ENCODE data around the gene DCLRE1B.

- TF ChIP-seq, protein P1, sequence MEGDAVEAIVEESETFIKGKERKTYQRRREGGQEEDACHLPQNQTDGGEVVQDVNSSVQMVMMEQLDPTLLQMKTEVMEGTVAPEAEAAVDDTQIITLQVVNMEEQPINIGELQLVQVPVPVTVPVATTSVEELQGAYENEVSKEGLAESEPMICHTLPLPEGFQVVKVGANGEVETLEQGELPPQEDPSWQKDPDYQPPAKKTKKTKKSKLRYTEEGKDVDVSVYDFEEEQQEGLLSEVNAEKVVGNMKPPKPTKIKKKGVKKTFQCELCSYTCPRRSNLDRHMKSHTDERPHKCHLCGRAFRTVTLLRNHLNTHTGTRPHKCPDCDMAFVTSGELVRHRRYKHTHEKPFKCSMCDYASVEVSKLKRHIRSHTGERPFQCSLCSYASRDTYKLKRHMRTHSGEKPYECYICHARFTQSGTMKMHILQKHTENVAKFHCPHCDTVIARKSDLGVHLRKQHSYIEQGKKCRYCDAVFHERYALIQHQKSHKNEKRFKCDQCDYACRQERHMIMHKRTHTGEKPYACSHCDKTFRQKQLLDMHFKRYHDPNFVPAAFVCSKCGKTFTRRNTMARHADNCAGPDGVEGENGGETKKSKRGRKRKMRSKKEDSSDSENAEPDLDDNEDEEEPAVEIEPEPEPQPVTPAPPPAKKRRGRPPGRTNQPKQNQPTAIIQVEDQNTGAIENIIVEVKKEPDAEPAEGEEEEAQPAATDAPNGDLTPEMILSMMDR (IDR thresholded peaks at IDR 0.05): no peak
- TF ChIP-seq POLR2A (IDR thresholded peaks at IDR 0.05) (no peak), EP300 (IDR thresholded peaks at IDR 0.05) (no peak)
Measured at GRCh38 chr1:113957984-113958383, 52.9 kb downstream of the DCLRE1B start.

All from tibial nerve (tissue), 4 donors.